Measurements from ENCODE around the gene ZC3HAV1. TPM values are rescaled to one million over a fixed set of nuclear protein-coding genes. Genes with fewer than 3 reads are reported as not detected.

ZC3HAV1 gene
- total RNA-seq, 6 donors from 2014 or later, result 30.2 to 47.6 (median 33.5) TPM

GRCh38 chr7:139075871-139076686 lies 33.4 kb downstream of the ZC3HAV1 start:
- TF ChIP-seq EP300 (IDR thresholded peaks at IDR 0.05), result no peak
- TF ChIP-seq POLR2A (IDR thresholded peaks at IDR 0.05), result no peak
- TF ChIP-seq POLR2AphosphoS5 (IDR thresholded peaks at IDR 0.05), result no peak
- TF ChIP-seq, protein P1, sequence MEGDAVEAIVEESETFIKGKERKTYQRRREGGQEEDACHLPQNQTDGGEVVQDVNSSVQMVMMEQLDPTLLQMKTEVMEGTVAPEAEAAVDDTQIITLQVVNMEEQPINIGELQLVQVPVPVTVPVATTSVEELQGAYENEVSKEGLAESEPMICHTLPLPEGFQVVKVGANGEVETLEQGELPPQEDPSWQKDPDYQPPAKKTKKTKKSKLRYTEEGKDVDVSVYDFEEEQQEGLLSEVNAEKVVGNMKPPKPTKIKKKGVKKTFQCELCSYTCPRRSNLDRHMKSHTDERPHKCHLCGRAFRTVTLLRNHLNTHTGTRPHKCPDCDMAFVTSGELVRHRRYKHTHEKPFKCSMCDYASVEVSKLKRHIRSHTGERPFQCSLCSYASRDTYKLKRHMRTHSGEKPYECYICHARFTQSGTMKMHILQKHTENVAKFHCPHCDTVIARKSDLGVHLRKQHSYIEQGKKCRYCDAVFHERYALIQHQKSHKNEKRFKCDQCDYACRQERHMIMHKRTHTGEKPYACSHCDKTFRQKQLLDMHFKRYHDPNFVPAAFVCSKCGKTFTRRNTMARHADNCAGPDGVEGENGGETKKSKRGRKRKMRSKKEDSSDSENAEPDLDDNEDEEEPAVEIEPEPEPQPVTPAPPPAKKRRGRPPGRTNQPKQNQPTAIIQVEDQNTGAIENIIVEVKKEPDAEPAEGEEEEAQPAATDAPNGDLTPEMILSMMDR (IDR thresholded peaks at IDR 0.05), result no peak
- Histone ChIP-seq H3K4me3 (no peak overlapping the region), H3K27ac (no peak overlapping the region), H3K9me3 (no peaks in the 10 kb centered on the region), H3K36me3 (peaks cover 55 to 92% (median 73%) of the 10 kb centered on the region in 4 donors), H3K27me3 (no peaks in the 10 kb centered on the region), H3K4me1 (peaks cover 0 to 12% (median 8%) of the 10 kb centered on the region in 4 donors)
- 83 to 85% methylated on average over 11 of the region's 11 CpGs for WGBS, 2 donors
- DNase-seq (no peak), ATAC-seq (ENCODE audit: low FRiP score in 2 of 2) (no peak)

DNA sequence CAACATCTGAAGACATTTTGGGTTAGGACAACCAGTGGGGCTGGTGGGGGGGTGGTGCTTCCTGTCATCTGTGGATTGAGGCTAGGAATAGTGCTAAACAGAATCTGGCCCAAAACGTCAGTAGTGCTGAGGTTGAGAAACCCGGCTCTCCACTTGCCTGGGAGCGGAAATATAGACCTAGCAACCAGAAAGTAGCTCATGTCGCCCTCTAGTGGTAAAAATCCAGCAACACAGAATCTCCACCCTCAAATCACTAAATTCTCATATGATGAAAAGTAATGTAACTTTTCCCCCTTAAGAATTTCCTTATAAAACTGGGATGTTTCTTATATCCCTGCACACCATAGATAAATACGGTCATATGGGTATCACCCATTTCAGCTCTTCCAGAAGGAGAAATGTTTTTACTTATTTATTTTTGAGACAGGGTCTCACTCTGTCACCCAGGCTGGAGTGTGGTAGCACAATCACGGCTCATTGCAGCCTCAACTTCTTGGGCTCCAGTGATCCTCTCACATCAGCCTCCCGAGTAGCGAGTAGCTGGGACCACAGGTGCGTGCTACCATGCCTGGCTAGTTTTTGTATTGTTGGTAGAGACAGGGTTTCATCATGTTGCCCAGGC lies 34.4 kb downstream of the ZC3HAV1 start:
- peak overlapping the region in 3 of 4 donors; percentile 7 to 71 (median 46) for H3K27ac ChIP-seq

GRCh38 chr7:139072796-139073195 lies 36.7 kb downstream of the ZC3HAV1 start:
- 50 to 67% methylated on average over 8 of the region's 8 CpGs for WGBS, 2 donors
- ATAC-seq (ENCODE audit: low FRiP score in 2 of 2), result no peak

More for the DNA sequence above, 34.4 kb downstream of the ZC3HAV1 start:
- H3K4me1 ChIP-seq, result peaks cover 0 to 9% (median 7%) of the 10 kb centered on the region in 4 donors
- ATAC-seq (ENCODE audit: low FRiP score in 2 of 2) (peak; percentile 88 to 92), DNase-seq (peak in 1 of 2 donors; percentile 80)
- WGBS, 2 donors, result 39 to 40% methylated on average over 9 of the region's 9 CpGs
- no peak for TF ChIP-seq POLR2AphosphoS5 (IDR thresholded peaks at IDR 0.05)
- TF ChIP-seq, protein P1 (IDR thresholded peaks at IDR 0.05), result peak; percentile 61 to 85 (median 80)
- no peaks in the 10 kb centered on the region for H3K27me3 ChIP-seq
- no peaks in the 10 kb centered on the region for H3K9me3 ChIP-seq
- no peak overlapping the region for H3K4me3 ChIP-seq
- peaks cover 56 to 88% (median 72%) of the 10 kb centered on the region in 4 donors for H3K36me3 ChIP-seq

GRCh38 chr7:139071680-139072079 lies 37.8 kb downstream of the ZC3HAV1 start:
- H3K4me1 ChIP-seq, result peaks cover 0 to 9% (median 7%) of the 10 kb centered on the region in 4 donors
- TF ChIP-seq POLR2A (IDR thresholded peaks at IDR 0.05), result no peak
- H3K27me3 ChIP-seq, result no peaks in the 10 kb centered on the region
- peaks cover 45 to 87% (median 69%) of the 10 kb centered on the region in 4 donors for H3K36me3 ChIP-seq
- no peaks in the 10 kb centered on the region for H3K9me3 ChIP-seq
- H3K27ac ChIP-seq, result no peak overlapping the region
- 77 to 80% methylated on average over 3 of the region's 3 CpGs for WGBS, 2 donors
- DNase-seq (no peak), ATAC-seq (ENCODE audit: low FRiP score in 2 of 2) (no peak)
- no peak overlapping the region for H3K4me3 ChIP-seq

More at GRCh38 chr7:139072796-139073195, 36.7 kb downstream of the ZC3HAV1 start:
- H3K9me3 ChIP-seq, result no peaks in the 10 kb centered on the region
- no peak for DNase-seq
- no peak for TF ChIP-seq EP300 (IDR thresholded peaks at IDR 0.05)
- no peak for TF ChIP-seq POLR2AphosphoS5 (IDR thresholded peaks at IDR 0.05)
- TF ChIP-seq POLR2A (IDR thresholded peaks at IDR 0.05), result no peak
- TF ChIP-seq, protein P1 (IDR thresholded peaks at IDR 0.05), result no peak
- no peak overlapping the region for H3K27ac ChIP-seq
- no peaks in the 10 kb centered on the region for H3K27me3 ChIP-seq
- H3K4me3 ChIP-seq, result no peak overlapping the region
- H3K4me1 ChIP-seq, result peaks cover 0 to 9% (median 7%) of the 10 kb centered on the region in 4 donors
- peaks cover 55 to 87% (median 70%) of the 10 kb centered on the region in 4 donors for H3K36me3 ChIP-seq

Data from upper lobe of left lung (tissue), 6 donors.